Heart right ventricle (tissue), 16 donors: Measurements from ENCODE around the gene AMOTL2. TPM values are rescaled to one million over a fixed set of nuclear protein-coding genes. Genes with fewer than 3 reads are reported as not detected.

ENCODE experiments used
- ATAC-seq, 8 donors: fragments of 200-7000 bp; cut with Tn5 transposase; one replicate each; pipeline ENCODE4 v1.9.1; 2020; ENCODE audit warnings: mild to moderate bottlenecking in 8 of 8, moderate library complexity in 8 of 8, moderate number of reproducible peaks in 1 of 8
- DNase-seq, 2 donors: peaks; one replicate each; pipeline ENCODE4 v3.0.0-alpha.2; 2020
- H3K27ac ChIP-seq, 10 donors: fragments of 200-600 bp; sonication (generic) in 2 of 10; one replicate each; pipeline versions ENCODE4 v1.5.0 to v1.8.0; 2020 to 2022; ENCODE audit warnings: mild to moderate bottlenecking in 3 of 10
- H3K27me3 ChIP-seq, 7 donors: fragments of 200-600 bp; one replicate each; pipeline ENCODE4 v1.8.0; 2021 to 2022; ENCODE audit warnings: mild to moderate bottlenecking in 2 of 7
- H3K36me3 ChIP-seq, 9 donors: fragments of 200-600 bp; sonication (generic) in 1 of 9; one replicate each; pipeline versions ENCODE4 v1.5.0 to v1.8.0; 2020 to 2022; ENCODE audit warnings: mild to moderate bottlenecking in 2 of 9
- H3K4me1 ChIP-seq, 9 donors: fragments of 200-600 bp; sonication (generic) in 1 of 9; one replicate each; pipeline versions ENCODE4 v1.5.0 to v1.8.0; 2020 to 2022; ENCODE audit warnings: mild to moderate bottlenecking in 4 of 9
- H3K4me3 ChIP-seq, 10 donors: fragments of 200-600 bp; sonication (generic) in 2 of 10; one replicate each; pipeline versions ENCODE4 v1.5.0 to v1.8.0; 2020 to 2022; ENCODE audit warnings: mild to moderate bottlenecking in 7 of 10, moderate library complexity in 2 of 10
- H3K9me3 ChIP-seq, 11 donors: fragments of 200-600 bp in 10 of 11; sonication (generic) in 2 of 11; one replicate each; pipeline versions ENCODE4 v1.5.0 to v1.8.0; 2013 to 2022; ENCODE audit warnings: mild to moderate bottlenecking in 2 of 11, control low read depth in 1 of 11, moderate library complexity in 1 of 11
- CTCF ChIP-seq, 9 donors: fragments of 200-600 bp; sonication (generic) in 2 of 9; IDR thresholded peaks; one replicate each; pipeline versions ENCODE4 v1.5.0 to v1.8.0; 2021 to 2022; ENCODE audit warnings: antibody characterized with exemption in 9 of 9, mild to moderate bottlenecking in 5 of 9, moderate library complexity in 1 of 9
- WGBS, 2 donors: extraction: QIAGEN DNeasy Blood & Tissue Kit; methylation state at CpG; one replicate each; pipeline ENCODE4 v1.1.7; 2013; ENCODE audit warnings: inconsistent platforms in 1 of 2; 5-methylcytosine and 5-hydroxymethylcytosine counted together
- intact Hi-C, 10 donors: fragments of 100-400 bp; cut with DNase I; formaldehyde crosslinking; loops; one replicate each; pipeline versions ENCODE4 v1.11.1 to v1.14.2; 2022
- polyA plus RNA-seq, 2 donors: library from polyadenylated mRNA; stranded (reverse); fragments of 200-250 nt; gene quantifications; one replicate each; pipeline ENCODE4 v1.2.3, GENCODE V29; 2013
- total RNA-seq, 10 donors: library from RNA; stranded (reverse); fragmentation: NEBNext Ultra II Directional in 3 of 10; extraction: Animal tissue kit (Norgen Biotek cat#: 25700) in 3 of 10; gene quantifications; one replicate each; pipeline versions ENCODE4 v1.2.1 to v1.2.4, GENCODE V29; 2021 to 2023
- donor health status: Arrhythmogenic right ventricular cardiomyopathy.
- donor health status: ischemic (EF 13 %, LVEDD 7.1; RV severe dilation, severe dysfunction).
- donor health status: healthy with polysubstance abuse.
- donor health status: DM: no; HTN: yes; CAD: no.
- donor health status: DM: no; HTN: no; CAD: no.
- donor health status: ischemic (EF 25% LVEDD 6.9; RV normal size, moderate dysfunction).
- donor health status: ischemic (EF 25% LVEDD 5.7; RV mildly dilated, moderate dysfunction).
- donor health status: healthy.
- donor health status: DM: yes; HTN: yes; CAD: no.
- donor health status: Ischemic cardiomyopathy.
- donor health status: ischemic (EF 35%, LVEDD 5.7; RV mildly dilated, moderate dysfunction).
- donor health status: nonischemic (EF 11% LVEDD 7.7; RV severe dilation, severe dysfunction).
- donor health status: DM: yes; HTN: yes; CAD: no.
- donor health status: PGD.
- donor health status: ischemic (EF 29% LVEDD 5.4; RV normal size, mild dysfunction).
- donor health status: nonischemic (EF 23%, LVEDD 6.1; RV moderate dilation, normal function).

AMOTL2 gene
- total and polyA plus RNA-seq, 12 donors = 18.7 to 96.6 (median 54.1) TPM

- ATAC-seq (no peak), DNase-seq (no peak)
- H3K27me3 ChIP-seq = no peaks in the 10 kb centered on the region
- intact Hi-C loops = loop anchor here in 2 of 10 donors (5.0 to 10.0 kb wide), 2 partner anchors 55 to 57 kb away; no protein-coding TSS in a partner anchor
- no peak overlapping the region for H3K27ac ChIP-seq
- no peaks in the 10 kb centered on the region for H3K36me3 ChIP-seq
- H3K9me3 ChIP-seq = peaks cover 0 to 18% (median 0%) of the 10 kb centered on the region in 11 donors
- no peak overlapping the region for H3K4me3 ChIP-seq
- H3K4me1 ChIP-seq = peaks cover 0 to 33% (median 14%) of the 10 kb centered on the region in 9 donors
- TF ChIP-seq CTCF (IDR thresholded peaks at IDR 0.05) = no peak
- 91 to 92% methylated on average over 7 of the region's 7 CpGs for WGBS, 2 donors
These were observed 23.5 kb upstream of the AMOTL2 start for GRCh38 chr3:134397755-134398154.

- Histone ChIP-seq H3K36me3 (no peaks in the 10 kb centered on the region), H3K9me3 (peaks cover 0 to under 1% (median 0%) of the 10 kb centered on the region in 11 donors), H3K4me3 (no peak overlapping the region), H3K27me3 (no peaks in the 10 kb centered on the region), H3K4me1 (peaks cover 0 to 43% (median 17%) of the 10 kb centered on the region in 9 donors), H3K27ac (peak overlapping the region in 3 of 10 donors; percentile 5 to 26 (median 14))
- no peak for DNase-seq
- ATAC-seq = no peak
- WGBS, 2 donors = 79 to 90% methylated on average over 1 of the region's 1 CpG
- TF ChIP-seq CTCF (IDR thresholded peaks at IDR 0.05) = no peak
- intact Hi-C loops = loop anchor here in 2 of 10 donors (5.0 to 10.0 kb wide), 2 partner anchors 57 to 60 kb away; no protein-coding TSS in a partner anchor
These were observed 20.9 kb upstream of the AMOTL2 start for GRCh38 chr3:134395103-134395502.

GRCh38 chr3:134394380-134394779, 20.1 kb upstream of the AMOTL2 start:
- ATAC-seq = peak in 5 of 8 donors; percentile 25 to 41 (median 38)
- Histone ChIP-seq H3K27me3 (no peaks in the 10 kb centered on the region), H3K27ac (no peak overlapping the region), H3K9me3 (peaks cover 0 to 5% (median 0%) of the 10 kb centered on the region in 11 donors), H3K4me3 (no peak overlapping the region), H3K4me1 (peaks cover 0 to 43% (median 17%) of the 10 kb centered on the region in 9 donors), H3K36me3 (no peaks in the 10 kb centered on the region)
- no peak for DNase-seq
- WGBS, 2 donors = 69 to 74% methylated on average over 4 of the region's 4 CpGs
- intact Hi-C loops = loop anchor here in 1 of 10 donors (10.0 kb wide), 1 partner anchor 60 kb away; no protein-coding TSS in a partner anchor
- no peak for TF ChIP-seq CTCF (IDR thresholded peaks at IDR 0.05)

GRCh38 chr3:134393074-134393473, 18.8 kb upstream of the AMOTL2 start:
- H3K27me3 ChIP-seq = no peaks in the 10 kb centered on the region
- no peak for TF ChIP-seq CTCF (IDR thresholded peaks at IDR 0.05)
- no peak overlapping the region for H3K4me3 ChIP-seq
- WGBS, 2 donors = 44 to 48% methylated on average over 2 of the region's 2 CpGs
- no peak for DNase-seq
- peak overlapping the region in 7 of 10 donors; percentile 17 to 64 (median 46) for H3K27ac ChIP-seq
- H3K4me1 ChIP-seq = peaks cover 0 to 43% (median 17%) of the 10 kb centered on the region in 9 donors
- intact Hi-C loops = loop anchor here in 1 of 10 donors (10.0 kb wide), 1 partner anchor 62 kb away; no protein-coding TSS in a partner anchor
- H3K9me3 ChIP-seq = peaks cover 0 to 5% (median 0%) of the 10 kb centered on the region in 11 donors
- peak in 1 of 8 donors; percentile 7 for ATAC-seq
- H3K36me3 ChIP-seq = no peaks in the 10 kb centered on the region
